Right kidney (tissue), 1 donor: ENCODE measurements around the gene TNS2.

Experiments used
- DNase-seq: peaks from one replicate; pipeline ENCODE4 v3.0.0-alpha.2; 2016

TNS2 gene

DNA sequence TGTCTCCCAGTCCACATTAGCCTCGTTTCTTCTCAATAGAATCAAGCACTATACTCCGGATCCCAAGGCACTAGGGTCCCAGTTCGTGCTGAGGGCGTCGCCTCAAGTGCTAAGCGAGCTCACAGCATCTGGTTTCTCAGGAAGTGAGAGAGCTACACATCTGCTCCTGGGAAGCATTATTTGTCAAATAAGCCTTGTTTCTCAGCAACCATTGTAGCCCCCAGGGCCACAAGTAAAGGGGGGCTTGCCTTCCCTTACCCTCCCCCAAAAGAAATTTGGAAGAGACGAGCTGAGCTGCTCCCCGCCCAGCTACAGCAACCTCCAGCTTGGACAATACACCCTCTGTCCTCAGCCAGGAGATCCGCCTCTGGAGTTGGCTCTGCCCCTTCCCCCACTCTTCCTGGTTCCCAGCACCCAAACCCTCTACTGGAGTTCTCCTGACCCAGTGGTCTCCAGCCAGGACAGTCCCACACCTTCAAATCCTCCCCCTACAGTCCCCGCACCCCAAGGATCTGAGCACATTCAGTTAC lies 5.7 kb upstream of the TNS2 start:
- DNase-seq, result no peak

GRCh38 chr12:53044896-53045695 lies 4.8 kb upstream of the TNS2 start:
- no peak for DNase-seq

GRCh38 chr12:53045696-53046045 lies 4.2 kb upstream of the TNS2 start:
- no peak for DNase-seq

DNA sequence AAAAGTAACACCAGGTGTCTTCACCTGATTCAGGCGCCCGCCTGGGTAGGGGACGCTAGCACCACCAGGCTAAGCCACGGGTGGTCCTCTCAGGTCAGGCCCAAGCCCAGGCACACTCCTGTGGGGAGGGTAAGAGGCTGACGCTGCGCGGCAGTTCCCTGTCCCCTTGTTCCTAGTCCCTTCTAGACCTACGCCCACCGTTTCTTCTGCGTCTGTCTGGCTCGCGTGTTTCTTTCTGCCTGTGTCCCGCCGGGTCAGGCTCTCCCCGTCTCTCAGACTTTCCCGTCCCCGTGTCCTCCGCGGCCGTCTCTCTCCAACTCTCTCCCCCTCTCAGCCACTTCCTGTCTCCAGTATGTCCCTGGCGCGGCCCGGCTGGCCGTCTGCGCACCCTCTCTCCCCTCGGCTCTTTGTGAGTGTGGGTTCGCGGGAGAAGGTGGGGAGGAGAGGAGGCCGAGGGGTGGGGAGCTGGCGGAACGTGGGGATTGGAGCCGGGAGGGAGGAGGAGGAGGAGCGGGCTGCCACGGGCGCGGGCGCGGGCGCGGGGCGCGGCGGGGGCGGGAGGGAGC lies 3.1 kb upstream of the TNS2 start:
- peak; percentile 87 for DNase-seq

DNA sequence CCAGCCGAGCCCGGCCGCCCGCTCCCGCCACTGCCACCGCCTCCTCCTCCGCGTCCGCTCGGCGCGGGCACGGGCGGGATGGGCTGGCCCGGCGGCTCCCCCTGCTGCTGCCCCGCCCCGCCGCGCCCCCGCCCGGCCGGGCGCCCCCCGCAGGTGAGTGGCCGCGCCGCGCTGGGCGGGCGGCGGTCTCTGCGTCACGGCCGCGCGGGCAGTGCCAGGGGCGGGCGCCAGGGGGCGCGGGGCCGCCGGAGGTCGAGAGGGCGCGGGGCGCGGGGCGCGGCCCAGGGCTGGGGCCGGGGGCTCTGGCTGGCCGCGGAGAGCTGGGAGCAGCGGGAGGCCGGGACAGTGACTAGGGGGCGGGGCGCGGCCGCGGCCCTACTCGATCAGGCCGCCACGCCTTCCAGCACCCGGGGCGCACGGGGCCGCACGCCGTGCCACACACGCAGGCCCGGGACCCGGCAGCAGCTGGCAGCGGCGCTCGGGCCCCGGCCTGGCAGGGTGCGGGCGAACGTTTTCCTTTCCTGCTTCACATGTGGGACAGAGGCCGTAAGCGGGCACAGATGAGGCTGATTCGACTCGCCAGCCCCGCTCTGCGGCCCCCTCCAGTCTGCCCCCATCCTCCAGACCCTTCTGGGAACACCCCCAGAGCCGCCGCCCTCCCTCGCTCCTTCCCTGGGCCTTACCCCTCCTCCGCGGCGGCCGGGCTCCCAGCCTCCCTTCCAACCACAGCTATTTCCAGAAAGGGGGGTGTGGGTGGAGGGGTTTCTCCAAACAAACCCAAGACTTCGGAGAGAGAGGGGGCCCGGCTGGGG lies 2.4 kb upstream of the TNS2 start:
- peak; percentile 94 for DNase-seq

GRCh38 chr12:53048033-53048779 lies 1.7 kb upstream of the TNS2 start:
- peak; percentile 82 for DNase-seq

- DNase-seq, result peak; percentile 81
Measured at GRCh38 chr12:53048780-53049401, 974 bp upstream of the TNS2 start.

- DNase-seq, result no peak
Measured at GRCh38 chr12:53050426-53051057, 677 bp downstream of the TNS2 start.

GRCh38 chr12:53051058-53051880 lies 1.4 kb downstream of the TNS2 start:
- DNase-seq, result no peak

DNA sequence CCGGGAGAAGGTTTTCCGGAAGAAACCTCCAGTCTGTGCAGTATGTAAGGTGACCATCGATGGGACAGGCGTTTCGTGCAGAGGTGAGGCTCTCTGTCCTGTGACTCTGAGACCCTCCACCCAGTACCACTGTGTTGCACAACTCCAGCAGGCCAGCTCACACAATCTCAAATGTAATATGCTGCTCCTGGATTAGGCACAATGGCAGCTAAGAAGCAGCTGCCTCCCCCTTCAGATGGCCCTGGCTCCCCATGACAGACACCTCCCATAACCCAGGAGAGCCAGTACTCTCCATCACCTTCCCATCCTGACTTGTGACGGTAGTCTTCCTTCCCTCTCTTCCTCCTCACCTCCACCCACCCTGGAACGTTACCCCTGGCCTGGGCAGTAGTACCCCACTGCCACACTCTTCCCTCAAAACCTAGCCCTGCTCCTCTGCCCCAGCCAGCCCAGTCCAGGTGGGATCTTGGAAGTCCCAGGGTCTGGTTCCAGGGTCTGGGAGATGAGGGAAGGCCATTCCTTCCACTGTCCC lies 2.1 kb downstream of the TNS2 start:
- no peak for DNase-seq

DNA sequence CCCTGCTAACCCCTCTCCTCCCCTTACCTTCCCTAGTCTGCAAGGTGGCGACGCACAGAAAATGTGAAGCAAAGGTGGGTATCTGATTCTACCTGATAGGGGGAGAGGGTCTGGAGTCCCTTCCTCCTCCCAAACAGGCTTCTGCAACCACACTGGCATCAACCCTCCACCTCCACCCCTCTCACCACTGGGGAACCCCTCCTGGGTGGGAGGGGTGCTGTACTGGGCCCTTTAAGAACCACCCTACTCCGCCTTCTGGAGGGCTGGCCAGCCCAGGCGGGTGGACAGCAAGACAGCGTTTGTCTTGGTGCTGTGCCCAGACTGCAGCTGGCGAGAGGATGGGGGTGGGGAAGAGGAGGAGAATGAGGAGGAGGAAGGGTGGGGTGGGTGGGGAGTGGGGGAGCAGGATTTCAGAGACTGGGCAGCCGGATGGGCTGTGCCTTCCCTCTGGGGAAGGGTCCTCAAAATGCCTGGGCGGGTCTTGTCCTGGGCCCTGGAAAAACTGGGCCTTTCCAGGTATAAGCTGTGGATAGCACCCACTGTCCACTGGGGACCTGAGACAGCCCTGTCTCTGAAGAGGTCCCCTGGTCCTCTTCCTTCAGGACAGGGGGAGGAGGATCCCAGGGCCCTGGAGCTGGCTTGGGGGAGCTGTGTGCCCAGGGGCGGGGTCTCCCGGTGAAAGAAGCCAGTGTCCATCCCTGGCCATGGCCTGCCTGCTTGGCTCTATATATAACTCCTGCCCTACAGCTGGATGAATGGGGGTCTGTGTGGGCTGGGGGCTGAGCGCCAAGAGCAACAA lies 2.8 kb downstream of the TNS2 start:
- no peak for DNase-seq

GRCh38 chr12:53053218-53054111 lies 3.6 kb downstream of the TNS2 start:
- DNase-seq, result peak; percentile 59

DNA sequence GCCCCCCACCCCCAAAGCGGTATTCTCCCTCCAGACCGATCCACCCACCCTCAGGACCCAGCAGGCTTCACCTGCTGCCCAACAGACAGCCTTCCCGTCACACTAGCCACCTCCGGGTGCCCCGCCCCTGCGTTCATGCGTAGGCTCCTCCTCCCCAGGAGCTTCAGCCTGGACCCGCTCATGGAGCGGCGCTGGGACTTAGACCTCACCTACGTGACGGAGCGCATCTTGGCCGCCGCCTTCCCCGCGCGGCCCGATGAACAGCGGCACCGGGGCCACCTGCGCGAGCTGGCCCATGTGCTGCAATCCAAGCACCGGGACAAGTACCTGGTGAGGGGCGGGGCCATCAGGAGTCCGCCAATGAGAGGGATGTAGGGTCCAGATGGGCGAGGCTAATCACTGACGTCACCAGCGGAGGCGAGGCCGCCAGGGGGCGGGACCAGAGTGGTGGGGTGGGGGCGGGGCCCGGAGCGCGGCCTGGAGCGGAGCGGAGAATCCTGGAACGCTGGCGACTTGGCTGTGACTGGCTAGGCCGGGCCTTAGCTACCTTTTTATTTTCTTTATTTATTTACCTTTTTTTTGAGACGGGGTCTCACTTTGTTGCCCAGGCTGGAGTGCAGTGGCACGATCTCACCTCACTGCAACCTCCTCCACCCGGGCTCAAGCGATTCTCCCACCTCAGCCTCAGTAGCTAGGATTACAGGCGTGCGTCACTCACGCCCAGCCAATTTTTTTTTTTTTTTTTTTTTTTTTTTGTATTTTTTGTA lies 4.4 kb downstream of the TNS2 start:
- peak; percentile 98 for DNase-seq

GRCh38 chr12:53055471-53056266 lies 5.8 kb downstream of the TNS2 start:
- DNase-seq, result no peak

GRCh38 chr12:53056296-53056695 lies 6.4 kb downstream of the TNS2 start:
- no peak for DNase-seq

GRCh38 chr12:53056901-53057300 lies 7.0 kb downstream of the TNS2 start:
- no peak for DNase-seq
